HepG2 (cell line): Measurements from ENCODE around the gene PKD2L1.
"Not testable (repeated sequence)": the region's sequence is repeated elsewhere in the genome, so short reads cannot be mapped to it uniquely, and the experiment has no call there.

Source experiments
- CTCF ChIP-seq: sonication (generic); formaldehyde crosslinking; IDR thresholded peaks from 2 replicates; pipeline ENCODE4 v1.5.0; 2020; ENCODE audit warnings: mild to moderate bottlenecking, missing genetic modification reagents, moderate library complexity
- JARID2 ChIP-seq: sonication (generic); formaldehyde crosslinking; IDR thresholded peaks from 2 replicates; pipeline ENCODE4 v1.8.1; 2023; ENCODE audit warnings: missing genetic modification reagents, inconsistent platforms; ENCODE audit not compliant: insufficient replicate concordance
- KDM5A ChIP-seq: fragments of 200-600 bp; sonication (generic); IDR thresholded peaks from 2 replicates; pipeline ENCODE4 v1.7.0; 2018; ENCODE audit warnings: antibody characterized with exemption, mild to moderate bottlenecking, low read length, borderline replicate concordance
- KLF9 ChIP-seq: IDR thresholded peaks from 2 replicates; pipeline ENCODE4 v1.6.1; 2016; ENCODE audit warnings: low read depth
- PAWR ChIP-seq: sonication (generic); formaldehyde crosslinking; IDR thresholded peaks from 2 replicates; pipeline ENCODE4 v1.4.0; 2020; ENCODE audit warnings: missing genetic modification reagents, mild to moderate bottlenecking, borderline replicate concordance
- REL ChIP-seq: sonication (generic); formaldehyde crosslinking; conservative IDR thresholded peaks from 2 replicates; pipeline ENCODE4 v1.8.0; 2022; ENCODE audit warnings: mild to moderate bottlenecking, missing genetic modification reagents, moderate library complexity
- RFX5 ChIP-seq: IDR thresholded peaks from 2 replicates; pipeline ENCODE4 v1.6.1; 2011; ENCODE audit warnings: low read depth, low read length, improper control_type of control experiment
- ZSCAN31 ChIP-seq: sonication (generic); formaldehyde crosslinking; IDR thresholded peaks from 2 replicates; pipeline ENCODE4 v1.5.0; 2020; ENCODE audit warnings: low read depth, mild to moderate bottlenecking, missing genetic modification reagents

DNA sequence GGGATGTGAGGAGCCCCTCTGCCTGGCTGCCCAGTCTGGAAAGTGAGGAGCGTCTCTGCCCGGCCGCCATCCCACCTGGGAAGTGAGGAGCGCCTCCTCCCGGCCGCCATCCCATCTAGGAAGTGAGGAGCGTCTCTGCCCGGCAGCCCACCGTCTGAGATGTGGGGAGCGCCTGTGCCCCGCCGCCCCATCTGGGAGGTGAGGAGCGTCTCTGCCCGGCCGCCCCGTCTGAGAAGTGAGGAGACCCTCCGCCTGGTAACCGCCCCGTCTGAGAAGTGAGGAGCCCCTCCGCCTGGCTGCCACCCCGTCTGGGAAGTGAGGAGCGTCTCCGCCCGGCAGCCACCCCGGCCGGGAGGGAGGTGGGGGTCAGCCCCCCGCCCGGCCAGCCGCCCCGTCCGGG is 53.1 kb downstream of the PKD2L1 start:
- TF ChIP-seq PAWR (CRISPR knock-in tag); KDM5A; CTCF (CRISPR knock-in tag); ZSCAN31 (CRISPR knock-in tag); KLF9 (CRISPR knock-in tag); REL; RFX5; JARID2 (CRISPR knock-in tag): not testable (repeated sequence)
